Measurements from ENCODE around the gene MARVELD1.
A peak's percentile ranks its signal among the peaks of the same experiment; 100 is the strongest.
"Not testable (repeated sequence)": the region's sequence is repeated elsewhere in the genome, so short reads cannot be mapped to it uniquely, and the experiment has no call there.

MARVELD1 gene

GRCh38 chr10:97690133-97690532, 23.4 kb upstream of the MARVELD1 start:
- no peak for DNase-seq (ENCODE audit: low read depth in 2 of 2)

- DNase-seq (ENCODE audit: low read depth in 2 of 2) = not testable (repeated sequence)
Measured at GRCh38 chr10:97698072-97698655, 15.4 kb upstream of the MARVELD1 start.

- DNase-seq (ENCODE audit: low read depth in 2 of 2) = peak; percentile 21 to 33
Measured at GRCh38 chr10:97701438-97702069, 12.0 kb upstream of the MARVELD1 start.

- DNase-seq (ENCODE audit: low read depth in 2 of 2) = no peak
Measured at GRCh38 chr10:97703398-97704067, 10.0 kb upstream of the MARVELD1 start.

GRCh38 chr10:97704341-97704740, 9.2 kb upstream of the MARVELD1 start:
- no peak for DNase-seq (ENCODE audit: low read depth in 2 of 2)

- DNase-seq (ENCODE audit: low read depth in 2 of 2) = no peak
Measured at GRCh38 chr10:97705006-97705670, 8.4 kb upstream of the MARVELD1 start.

- DNase-seq (ENCODE audit: low read depth in 2 of 2) = no peak
Measured at GRCh38 chr10:97707134-97707861, 6.2 kb upstream of the MARVELD1 start.

GRCh38 chr10:97708167-97708566, 5.4 kb upstream of the MARVELD1 start:
- no peak for DNase-seq (ENCODE audit: low read depth in 2 of 2)

GRCh38 chr10:97708976-97709946, 4.3 kb upstream of the MARVELD1 start:
- peak; percentile 26 to 29 for DNase-seq (ENCODE audit: low read depth in 2 of 2)

GRCh38 chr10:97711640-97712572, 1.6 kb upstream of the MARVELD1 start:
- DNase-seq (ENCODE audit: low read depth in 2 of 2) = no peak

- DNase-seq (ENCODE audit: low read depth in 2 of 2) = no peak
Measured at GRCh38 chr10:97713826-97714400, 383 bp downstream of the MARVELD1 start.

GRCh38 chr10:97714401-97715258, 1.1 kb downstream of the MARVELD1 start:
- DNase-seq (ENCODE audit: low read depth in 2 of 2) = peak in 1 of 2 donors; percentile 22

- no peak for DNase-seq (ENCODE audit: low read depth in 2 of 2)
Measured at GRCh38 chr10:97715259-97715874, 1.8 kb downstream of the MARVELD1 start.

GRCh38 chr10:97717627-97718026, 4.1 kb downstream of the MARVELD1 start:
- DNase-seq (ENCODE audit: low read depth in 2 of 2) = no peak

GRCh38 chr10:97718178-97718577, 4.6 kb downstream of the MARVELD1 start:
- no peak for DNase-seq (ENCODE audit: low read depth in 2 of 2)

- DNase-seq (ENCODE audit: low read depth in 2 of 2) = no peak
Measured at GRCh38 chr10:97718659-97719142, 5.2 kb downstream of the MARVELD1 start.

GRCh38 chr10:97719602-97720001, 6.1 kb downstream of the MARVELD1 start:
- no peak for DNase-seq (ENCODE audit: low read depth in 2 of 2)

Data from activated CD4-positive, alpha-beta T cell treated with anti-CD3 and anti-CD28 coated beads for 24 hours (primary cell).